ENCODE results near the gene SERAC1.
"Not testable (repeated sequence)": the region's sequence is repeated elsewhere in the genome, so short reads cannot be mapped to it uniquely, and the experiment has no call there.

Gene SERAC1

DNA sequence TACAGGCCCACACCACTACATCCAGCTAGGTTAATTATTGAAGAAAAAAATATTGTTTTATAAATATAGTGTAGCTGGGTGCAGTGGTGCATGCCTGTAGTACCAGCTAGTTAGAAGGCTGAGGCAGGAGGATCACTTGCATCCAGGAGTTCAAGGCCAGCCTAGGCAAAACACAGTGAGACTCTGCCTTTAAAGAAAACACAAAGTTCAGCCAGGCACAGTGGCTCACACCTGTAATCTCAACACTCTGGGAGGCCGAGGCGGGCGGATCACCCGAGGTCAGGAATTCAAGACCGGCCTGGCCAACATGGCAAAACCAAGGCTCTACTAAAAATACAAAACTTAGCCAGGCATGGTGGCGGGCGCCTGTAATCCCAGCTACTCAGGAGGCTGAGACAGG lies 16.0 kb downstream of the SERAC1 start:
- peaks cover 17% of the 10 kb centered on the region for H3K36me3 ChIP-seq (ENCODE audit: control insufficient read depth, low read depth, low read length)
- not testable (repeated sequence) for H3K4me3 ChIP-seq (ENCODE audit: low read length); H3K9me3 ChIP-seq (ENCODE audit: control insufficient read depth, low read depth, low read length); H3K27ac ChIP-seq (ENCODE audit: low read length); H3K4me1 ChIP-seq (ENCODE audit: control insufficient read depth, low read depth, low read length); H3K27me3 ChIP-seq (ENCODE audit: control insufficient read depth, insufficient read depth, low read length); H3K9ac ChIP-seq (ENCODE audit: low read length)

DNA sequence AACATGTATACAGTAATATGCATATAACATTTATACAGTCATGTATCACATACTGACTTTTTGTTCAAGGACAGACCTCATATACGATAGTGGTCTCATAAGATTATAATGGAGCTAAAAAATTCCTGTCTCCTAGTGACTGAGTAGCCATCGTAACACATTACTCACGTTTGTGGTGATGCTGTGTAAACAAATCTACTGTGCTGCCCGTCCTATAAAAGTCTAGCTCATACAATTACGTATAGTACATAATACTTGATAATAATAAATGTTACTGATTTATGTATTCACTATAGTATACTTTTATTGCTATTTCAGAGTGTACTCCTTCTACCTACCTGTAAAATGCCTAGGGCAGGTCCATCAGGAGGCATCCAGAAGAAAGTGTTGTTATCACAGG lies 17.4 kb downstream of the SERAC1 start:
- Histone ChIP-seq H3K27ac (ENCODE audit: low read length) (no peak overlapping the region), H3K9ac (ENCODE audit: low read length) (no peak overlapping the region), H3K36me3 (ENCODE audit: control insufficient read depth, low read depth, low read length) (peaks cover 17% of the 10 kb centered on the region), H3K4me1 (ENCODE audit: control insufficient read depth, low read depth, low read length) (no peaks in the 10 kb centered on the region), H3K9me3 (ENCODE audit: control insufficient read depth, low read depth, low read length) (no peaks in the 10 kb centered on the region), H3K4me3 (ENCODE audit: low read length) (no peak overlapping the region), H3K27me3 (ENCODE audit: control insufficient read depth, insufficient read depth, low read length) (no peaks in the 10 kb centered on the region)

DNA sequence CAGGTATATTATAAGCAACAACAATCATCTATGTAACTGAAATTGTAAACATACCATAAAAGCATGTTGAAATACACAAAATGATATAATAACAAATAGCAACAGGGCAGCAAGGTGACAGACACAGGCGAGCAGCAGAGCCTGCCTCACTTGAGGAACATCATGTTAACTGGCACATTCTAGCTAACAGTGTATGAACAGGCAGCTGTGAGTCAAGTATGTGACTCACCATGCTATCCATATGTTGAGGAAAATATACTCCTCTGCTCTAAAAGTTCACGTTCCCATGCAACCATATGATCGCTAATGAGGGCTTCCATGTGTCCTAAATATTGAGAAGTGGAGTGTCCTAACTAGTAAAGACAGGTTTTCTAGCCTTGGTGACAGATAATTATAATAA lies 18.4 kb downstream of the SERAC1 start:
- no peak overlapping the region for H3K4me3 ChIP-seq (ENCODE audit: low read length)
- no peaks in the 10 kb centered on the region for H3K4me1 ChIP-seq (ENCODE audit: control insufficient read depth, low read depth, low read length)
- H3K9me3 ChIP-seq (ENCODE audit: control insufficient read depth, low read depth, low read length) = no peaks in the 10 kb centered on the region
- H3K9ac ChIP-seq (ENCODE audit: low read length) = no peak overlapping the region
- H3K27me3 ChIP-seq (ENCODE audit: control insufficient read depth, insufficient read depth, low read length) = no peaks in the 10 kb centered on the region
- no peak overlapping the region for H3K27ac ChIP-seq (ENCODE audit: low read length)
- peaks cover 12% of the 10 kb centered on the region for H3K36me3 ChIP-seq (ENCODE audit: control insufficient read depth, low read depth, low read length)

DNA sequence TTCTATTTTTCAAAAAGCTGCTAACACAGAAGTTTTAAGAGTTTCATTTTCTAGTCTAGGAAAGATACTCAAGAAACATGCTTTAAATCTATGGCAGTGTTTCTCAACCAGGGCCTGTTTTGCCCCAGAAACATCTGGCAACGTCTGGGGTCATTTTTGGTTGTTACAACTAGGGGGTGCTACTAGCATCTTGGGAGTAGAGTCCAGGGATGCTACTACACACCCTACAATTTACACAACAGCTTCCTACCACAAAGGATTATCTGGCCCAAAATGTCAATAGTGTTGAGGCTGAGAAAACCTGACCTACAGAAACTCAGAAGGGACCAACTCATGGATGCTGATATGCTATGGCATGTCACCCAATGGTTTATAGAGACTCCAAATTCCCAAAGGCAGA lies 24.4 kb downstream of the SERAC1 start:
- H3K36me3 ChIP-seq (ENCODE audit: control insufficient read depth, low read depth, low read length) = peaks cover 6% of the 10 kb centered on the region
- H3K4me3 ChIP-seq (ENCODE audit: low read length) = no peak overlapping the region
- H3K9me3 ChIP-seq (ENCODE audit: control insufficient read depth, low read depth, low read length) = no peaks in the 10 kb centered on the region
- H3K27ac ChIP-seq (ENCODE audit: low read length) = no peak overlapping the region
- no peaks in the 10 kb centered on the region for H3K4me1 ChIP-seq (ENCODE audit: control insufficient read depth, low read depth, low read length)
- no peaks in the 10 kb centered on the region for H3K27me3 ChIP-seq (ENCODE audit: control insufficient read depth, insufficient read depth, low read length)
- no peak overlapping the region for H3K9ac ChIP-seq (ENCODE audit: low read length)

DNA sequence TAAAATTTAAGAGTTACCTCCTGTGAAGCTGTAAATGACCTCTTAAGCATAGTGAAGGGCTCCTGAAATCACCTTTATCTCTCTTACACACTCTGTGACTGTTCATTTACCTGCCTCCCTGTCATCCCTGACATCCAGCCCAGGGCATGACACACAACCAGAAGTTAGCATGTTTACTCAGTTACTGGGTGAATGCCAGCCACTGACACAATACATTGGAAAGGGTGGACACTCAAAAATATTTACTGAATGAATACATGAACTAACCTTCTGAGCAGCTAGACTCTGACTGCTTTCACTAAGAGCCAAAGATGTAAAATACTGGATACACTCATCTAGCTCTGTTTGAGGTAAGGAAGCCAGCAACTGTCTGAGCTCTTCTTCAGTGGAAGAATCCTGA lies 25.3 kb downstream of the SERAC1 start:
- no peaks in the 10 kb centered on the region for H3K9me3 ChIP-seq (ENCODE audit: control insufficient read depth, low read depth, low read length)
- no peaks in the 10 kb centered on the region for H3K4me1 ChIP-seq (ENCODE audit: control insufficient read depth, low read depth, low read length)
- no peaks in the 10 kb centered on the region for H3K27me3 ChIP-seq (ENCODE audit: control insufficient read depth, insufficient read depth, low read length)
- no peak overlapping the region for H3K27ac ChIP-seq (ENCODE audit: low read length)
- H3K36me3 ChIP-seq (ENCODE audit: control insufficient read depth, low read depth, low read length) = peaks cover 6% of the 10 kb centered on the region
- H3K9ac ChIP-seq (ENCODE audit: low read length) = no peak overlapping the region
- H3K4me3 ChIP-seq (ENCODE audit: low read length) = no peak overlapping the region

DNA sequence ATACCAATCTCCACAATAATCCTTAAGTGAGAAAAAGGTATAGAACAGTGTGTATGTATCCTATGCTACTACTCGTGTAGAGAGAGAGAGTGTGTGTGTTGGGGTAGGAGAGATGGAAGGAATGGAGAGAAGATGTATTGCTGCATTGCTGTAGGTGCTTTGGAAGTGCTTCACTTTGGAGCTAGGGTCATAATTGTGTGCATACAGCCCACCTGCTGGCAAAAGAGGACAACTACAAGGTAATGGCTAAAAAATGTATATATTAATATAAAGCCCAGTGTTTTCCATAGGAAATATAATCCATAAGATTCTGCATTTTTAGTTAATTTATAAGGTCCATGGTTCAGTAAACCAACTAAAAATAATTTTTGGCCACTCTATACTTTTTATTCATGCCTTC lies 36.1 kb downstream of the SERAC1 start:
- Histone ChIP-seq H3K9ac (ENCODE audit: low read length) (no peak overlapping the region), H3K36me3 (ENCODE audit: control insufficient read depth, low read depth, low read length) (no peaks in the 10 kb centered on the region), H3K9me3 (ENCODE audit: control insufficient read depth, low read depth, low read length) (no peaks in the 10 kb centered on the region), H3K4me3 (ENCODE audit: low read length) (no peak overlapping the region), H3K27me3 (ENCODE audit: control insufficient read depth, insufficient read depth, low read length) (no peaks in the 10 kb centered on the region), H3K4me1 (ENCODE audit: control insufficient read depth, low read depth, low read length) (no peaks in the 10 kb centered on the region), H3K27ac (ENCODE audit: low read length) (no peak overlapping the region)

DNA sequence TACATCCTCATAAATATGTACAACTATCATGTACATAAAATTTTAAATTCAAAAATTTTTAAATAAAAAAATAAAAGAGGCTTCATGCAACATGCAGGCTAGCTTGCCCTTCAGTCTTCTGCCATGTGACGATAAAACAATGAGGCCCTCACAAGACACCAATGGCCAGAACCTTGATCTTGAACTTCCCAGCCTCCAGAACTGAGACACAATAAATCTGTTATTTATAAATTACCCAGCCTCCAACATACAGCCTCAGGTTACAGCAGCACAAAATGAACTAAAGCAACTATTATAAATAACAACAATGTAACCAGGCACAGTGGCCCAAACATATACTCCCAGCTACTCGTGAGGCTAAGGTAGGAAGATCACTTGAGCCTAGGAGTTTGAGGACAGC lies 42.8 kb downstream of the SERAC1 start:
- Histone ChIP-seq H3K36me3 (ENCODE audit: control insufficient read depth, low read depth, low read length) (no peaks in the 10 kb centered on the region), H3K4me1 (ENCODE audit: control insufficient read depth, low read depth, low read length) (no peaks in the 10 kb centered on the region)

DNA sequence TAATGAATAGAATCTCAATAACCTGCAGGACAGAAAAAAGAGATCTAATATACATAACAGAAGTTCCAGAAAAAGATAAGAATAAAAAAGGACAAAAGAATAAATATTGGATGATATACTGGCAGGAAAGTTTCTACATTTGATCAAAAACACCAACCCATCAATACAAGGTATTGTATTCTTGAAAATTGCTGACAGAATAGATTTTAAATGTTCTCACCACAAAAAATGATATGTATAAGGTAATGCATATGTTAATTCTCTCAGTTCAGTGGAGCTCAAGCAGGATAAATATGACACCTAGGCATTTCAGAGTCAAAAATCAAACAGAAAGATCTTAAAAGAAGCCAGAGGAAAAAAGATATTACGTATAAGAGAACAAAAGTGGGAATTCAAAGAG lies 43.8 kb downstream of the SERAC1 start:
- H3K4me1 ChIP-seq (ENCODE audit: control insufficient read depth, low read depth, low read length) = no peaks in the 10 kb centered on the region
- H3K9me3 ChIP-seq (ENCODE audit: control insufficient read depth, low read depth, low read length) = no peaks in the 10 kb centered on the region
- no peak overlapping the region for H3K27ac ChIP-seq (ENCODE audit: low read length)
- H3K27me3 ChIP-seq (ENCODE audit: control insufficient read depth, insufficient read depth, low read length) = no peaks in the 10 kb centered on the region
- H3K4me3 ChIP-seq (ENCODE audit: low read length) = no peak overlapping the region
- H3K36me3 ChIP-seq (ENCODE audit: control insufficient read depth, low read depth, low read length) = no peaks in the 10 kb centered on the region
- no peak overlapping the region for H3K9ac ChIP-seq (ENCODE audit: low read length)

More for the DNA sequence above, 42.8 kb downstream of the SERAC1 start:
- Histone ChIP-seq H3K9ac (ENCODE audit: low read length) (no peak overlapping the region), H3K27me3 (ENCODE audit: control insufficient read depth, insufficient read depth, low read length) (no peaks in the 10 kb centered on the region), H3K4me3 (ENCODE audit: low read length) (no peak overlapping the region), H3K27ac (ENCODE audit: low read length) (no peak overlapping the region), H3K9me3 (ENCODE audit: control insufficient read depth, low read depth, low read length) (no peaks in the 10 kb centered on the region)

DNA sequence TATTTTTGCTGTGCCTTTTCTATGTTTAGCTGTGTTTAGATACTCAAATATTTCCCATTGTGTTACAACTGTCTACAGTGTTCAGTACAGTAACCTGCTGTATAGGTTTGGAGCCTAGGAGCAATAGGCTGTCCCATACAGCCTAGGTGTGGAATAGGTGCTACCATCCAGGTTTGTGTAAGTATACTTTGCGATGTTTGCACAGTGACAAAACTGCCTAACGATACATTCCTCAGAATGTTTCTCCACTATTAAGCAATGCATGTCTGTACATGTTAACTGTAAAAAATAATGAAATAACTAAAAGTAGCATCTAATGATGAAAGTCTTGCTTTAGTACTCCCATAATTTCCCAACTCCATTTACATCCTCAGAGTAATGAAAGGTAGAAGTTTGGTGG lies 46.0 kb downstream of the SERAC1 start:
- Histone ChIP-seq H3K4me1 (ENCODE audit: control insufficient read depth, low read depth, low read length) (no peaks in the 10 kb centered on the region), H3K27me3 (ENCODE audit: control insufficient read depth, insufficient read depth, low read length) (no peaks in the 10 kb centered on the region), H3K27ac (ENCODE audit: low read length) (no peak overlapping the region), H3K36me3 (ENCODE audit: control insufficient read depth, low read depth, low read length) (no peaks in the 10 kb centered on the region), H3K9ac (ENCODE audit: low read length) (no peak overlapping the region), H3K9me3 (ENCODE audit: control insufficient read depth, low read depth, low read length) (no peaks in the 10 kb centered on the region), H3K4me3 (ENCODE audit: low read length) (no peak overlapping the region)

DNA sequence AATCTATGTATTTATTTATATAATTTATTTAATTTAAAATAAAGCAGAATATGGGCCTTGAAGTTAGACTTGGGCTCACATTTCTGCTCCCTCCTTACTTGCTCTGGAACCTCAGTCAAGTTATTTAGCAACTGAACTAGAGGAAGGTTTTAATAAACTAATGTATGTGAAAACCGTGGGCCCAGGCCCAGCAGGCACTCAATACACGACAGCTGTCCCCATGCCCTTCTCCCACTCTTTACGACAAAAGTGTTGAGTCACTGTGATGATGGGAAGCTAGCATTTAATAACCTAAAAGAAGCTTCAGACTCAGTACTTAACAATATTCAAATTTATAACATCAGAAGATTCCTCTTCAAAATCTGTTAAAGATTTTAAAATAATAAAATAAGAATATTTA lies 46.7 kb downstream of the SERAC1 start:
- Histone ChIP-seq H3K9me3 (ENCODE audit: control insufficient read depth, low read depth, low read length) (no peaks in the 10 kb centered on the region), H3K4me1 (ENCODE audit: control insufficient read depth, low read depth, low read length) (no peaks in the 10 kb centered on the region), H3K27ac (ENCODE audit: low read length) (no peak overlapping the region), H3K4me3 (ENCODE audit: low read length) (no peak overlapping the region), H3K27me3 (ENCODE audit: control insufficient read depth, insufficient read depth, low read length) (no peaks in the 10 kb centered on the region), H3K36me3 (ENCODE audit: control insufficient read depth, low read depth, low read length) (no peaks in the 10 kb centered on the region), H3K9ac (ENCODE audit: low read length) (no peak overlapping the region)

DNA sequence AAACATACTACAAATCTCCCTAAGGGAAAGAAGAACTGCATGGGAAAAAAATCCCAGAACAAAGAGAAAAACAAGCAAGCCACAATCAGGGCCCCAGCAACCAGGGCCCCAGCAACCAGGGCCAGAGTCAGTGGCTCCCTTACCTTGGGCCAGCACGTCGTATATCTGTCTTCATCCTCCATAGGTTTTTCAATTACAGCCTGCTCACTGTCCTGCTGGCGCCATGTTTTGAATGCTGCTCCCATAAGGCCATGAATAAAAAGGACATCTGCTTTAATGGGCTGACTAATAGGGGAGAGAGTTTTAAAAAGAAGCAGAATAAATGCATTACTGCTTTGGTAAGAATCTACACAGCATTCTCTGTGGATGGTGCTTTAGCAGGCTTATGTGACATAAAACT lies 49.2 kb downstream of the SERAC1 start:
- no peaks in the 10 kb centered on the region for H3K27me3 ChIP-seq (ENCODE audit: control insufficient read depth, insufficient read depth, low read length)
- no peaks in the 10 kb centered on the region for H3K4me1 ChIP-seq (ENCODE audit: control insufficient read depth, low read depth, low read length)
- no peaks in the 10 kb centered on the region for H3K36me3 ChIP-seq (ENCODE audit: control insufficient read depth, low read depth, low read length)
- H3K4me3 ChIP-seq (ENCODE audit: low read length) = no peak overlapping the region
- H3K27ac ChIP-seq (ENCODE audit: low read length) = no peak overlapping the region
- H3K9ac ChIP-seq (ENCODE audit: low read length) = no peak overlapping the region
- no peaks in the 10 kb centered on the region for H3K9me3 ChIP-seq (ENCODE audit: control insufficient read depth, low read depth, low read length)

DNA sequence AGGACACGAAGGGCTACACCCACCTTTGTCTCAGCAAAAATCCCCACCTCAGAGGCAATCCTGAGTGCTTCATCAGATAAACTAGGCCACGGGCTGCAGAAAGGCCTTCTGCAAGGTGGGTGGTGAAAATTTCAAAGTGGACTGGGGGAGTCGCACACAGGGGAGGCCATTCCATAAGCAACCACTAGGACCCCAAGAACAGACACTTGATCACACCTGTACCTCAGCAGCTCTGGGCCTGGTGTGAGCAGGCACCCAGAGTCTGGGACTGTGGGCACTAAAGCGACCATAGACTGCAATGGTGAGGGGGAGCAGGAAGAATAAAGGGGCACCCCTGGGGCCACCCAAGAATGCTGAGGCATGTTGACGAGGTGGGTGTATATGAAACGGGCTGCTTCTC lies 52.6 kb downstream of the SERAC1 start:
- no peaks in the 10 kb centered on the region for H3K4me1 ChIP-seq (ENCODE audit: control insufficient read depth, low read depth, low read length)
- no peak overlapping the region for H3K27ac ChIP-seq (ENCODE audit: low read length)
- no peak overlapping the region for H3K9ac ChIP-seq (ENCODE audit: low read length)
- H3K27me3 ChIP-seq (ENCODE audit: control insufficient read depth, insufficient read depth, low read length) = no peaks in the 10 kb centered on the region
- H3K9me3 ChIP-seq (ENCODE audit: control insufficient read depth, low read depth, low read length) = no peaks in the 10 kb centered on the region
- H3K4me3 ChIP-seq (ENCODE audit: low read length) = no peak overlapping the region
- no peaks in the 10 kb centered on the region for H3K36me3 ChIP-seq (ENCODE audit: control insufficient read depth, low read depth, low read length)

DNA sequence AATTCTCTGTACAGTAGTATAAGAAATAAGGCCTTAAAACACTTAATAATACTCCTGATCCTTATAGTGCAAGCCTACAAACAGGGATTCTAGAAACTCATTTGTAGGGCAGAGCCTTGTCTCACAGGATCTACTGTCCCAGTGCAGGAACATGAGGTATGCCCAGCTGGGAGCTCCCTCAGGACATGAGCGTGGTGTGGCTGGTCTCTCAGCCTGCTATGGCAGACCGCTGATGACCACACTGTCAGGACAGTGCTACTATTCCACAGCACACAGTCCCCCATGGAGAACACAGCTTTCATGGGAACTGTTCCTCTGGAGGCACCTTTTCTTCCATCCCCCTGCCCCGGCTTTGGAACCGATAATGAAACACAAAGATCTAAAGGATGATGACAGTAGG lies 53.0 kb downstream of the SERAC1 start:
- Histone ChIP-seq H3K4me1 (ENCODE audit: control insufficient read depth, low read depth, low read length) (no peaks in the 10 kb centered on the region), H3K9me3 (ENCODE audit: control insufficient read depth, low read depth, low read length) (no peaks in the 10 kb centered on the region), H3K27me3 (ENCODE audit: control insufficient read depth, insufficient read depth, low read length) (no peaks in the 10 kb centered on the region), H3K36me3 (ENCODE audit: control insufficient read depth, low read depth, low read length) (peaks cover 2% of the 10 kb centered on the region), H3K27ac (ENCODE audit: low read length) (no peak overlapping the region), H3K4me3 (ENCODE audit: low read length) (no peak overlapping the region), H3K9ac (ENCODE audit: low read length) (no peak overlapping the region)

Data from iPS-18a (cell line).